DOHH2 (cell line): ENCODE data around the gene FLAD1.

Source experiments
- H3F3A ChIP-seq: fragments of 200-600 bp; sonication (generic), shearing (Covaris generic); 2 replicates; pipeline ENCODE4 v1.6.0; 2016; ENCODE audit warnings: antibody characterized with exemption, mild to moderate bottlenecking; ENCODE audit not compliant: control insufficient read depth, insufficient read depth
- H3K27ac ChIP-seq: fragments of 200-600 bp; sonication (generic); 2 replicates; pipeline ENCODE4 v1.5.1; 2014; ENCODE audit warnings: low read depth, mild to moderate bottlenecking, low read length, moderate library complexity
- H3K27me3 ChIP-seq: fragments of 200-600 bp; sonication (generic); 2 replicates; pipeline ENCODE4 v1.6.1; 2014; ENCODE audit warnings: mild to moderate bottlenecking, low read length, mixed read lengths; ENCODE audit not compliant: control insufficient read depth
- H3K36me3 ChIP-seq: fragments of 200-600 bp; sonication (generic); 2 replicates; pipeline ENCODE4 v1.6.1; 2014; ENCODE audit warnings: mild to moderate bottlenecking, low read length, moderate library complexity, mixed read lengths; ENCODE audit not compliant: control insufficient read depth
- H3K4me1 ChIP-seq: fragments of 200-600 bp; sonication (generic); 2 replicates; pipeline ENCODE4 v1.6.1; 2014; ENCODE audit warnings: mild to moderate bottlenecking, low read length, mixed read lengths; ENCODE audit not compliant: control insufficient read depth
- H3K4me2 ChIP-seq: fragments of 200-600 bp; sonication (generic); 2 replicates; pipeline ENCODE4 v1.6.0; 2014; ENCODE audit warnings: mild to moderate bottlenecking, low read length, moderate library complexity
- H3K4me3 ChIP-seq: fragments of 200-600 bp; sonication (generic); 2 replicates; pipeline ENCODE4 v1.5.1; 2014; ENCODE audit warnings: mild to moderate bottlenecking, low read length, mixed read lengths
- H3K79me2 ChIP-seq: fragments of 200-600 bp; sonication (generic); 2 replicates; pipeline ENCODE4 v1.6.1; 2014; ENCODE audit warnings: mild to moderate bottlenecking, low read length, mixed read lengths; ENCODE audit not compliant: control insufficient read depth
- H3K9me2 ChIP-seq: fragments of 200-600 bp; sonication (generic); replicated peaks from 2 replicates; pipeline ENCODE4 v1.6.1; 2014; ENCODE audit warnings: mild to moderate bottlenecking, low read length, mixed read lengths; ENCODE audit not compliant: control insufficient read depth
- H3K9me3 ChIP-seq: fragments of 200-600 bp; sonication (generic); 2 replicates; pipeline ENCODE4 v1.6.1; 2014; ENCODE audit warnings: antibody characterized with exemption, low read length, mixed read lengths; ENCODE audit not compliant: control insufficient read depth, insufficient read depth
- H4K20me1 ChIP-seq: fragments of 200-600 bp; sonication (generic); 2 replicates; pipeline ENCODE4 v1.6.0; 2014; ENCODE audit warnings: low read depth, mild to moderate bottlenecking, antibody characterized with exemption, low read length, moderate library complexity; ENCODE audit not compliant: control insufficient read depth, insufficient read depth
- EZH2phosphoT487 ChIP-seq: fragments of 200-600 bp; sonication (generic); IDR thresholded peaks from 2 replicates; pipeline ENCODE4 v1.6.1; 2017; ENCODE audit warnings: borderline replicate concordance, mild to moderate bottlenecking, antibody characterized with exemption, low read length, moderate library complexity, mixed read lengths
- TF ChIP-seq, protein P1 (sequence below): fragments of 200-600 bp; sonication (generic); IDR thresholded peaks from one replicate; pipeline ENCODE4 v1.5.1; 2014; ENCODE audit warnings: antibody characterized with exemption, mild to moderate bottlenecking, low read depth, low read length; ENCODE audit not compliant: poor library complexity, severe bottlenecking

FLAD1 gene

DNA sequence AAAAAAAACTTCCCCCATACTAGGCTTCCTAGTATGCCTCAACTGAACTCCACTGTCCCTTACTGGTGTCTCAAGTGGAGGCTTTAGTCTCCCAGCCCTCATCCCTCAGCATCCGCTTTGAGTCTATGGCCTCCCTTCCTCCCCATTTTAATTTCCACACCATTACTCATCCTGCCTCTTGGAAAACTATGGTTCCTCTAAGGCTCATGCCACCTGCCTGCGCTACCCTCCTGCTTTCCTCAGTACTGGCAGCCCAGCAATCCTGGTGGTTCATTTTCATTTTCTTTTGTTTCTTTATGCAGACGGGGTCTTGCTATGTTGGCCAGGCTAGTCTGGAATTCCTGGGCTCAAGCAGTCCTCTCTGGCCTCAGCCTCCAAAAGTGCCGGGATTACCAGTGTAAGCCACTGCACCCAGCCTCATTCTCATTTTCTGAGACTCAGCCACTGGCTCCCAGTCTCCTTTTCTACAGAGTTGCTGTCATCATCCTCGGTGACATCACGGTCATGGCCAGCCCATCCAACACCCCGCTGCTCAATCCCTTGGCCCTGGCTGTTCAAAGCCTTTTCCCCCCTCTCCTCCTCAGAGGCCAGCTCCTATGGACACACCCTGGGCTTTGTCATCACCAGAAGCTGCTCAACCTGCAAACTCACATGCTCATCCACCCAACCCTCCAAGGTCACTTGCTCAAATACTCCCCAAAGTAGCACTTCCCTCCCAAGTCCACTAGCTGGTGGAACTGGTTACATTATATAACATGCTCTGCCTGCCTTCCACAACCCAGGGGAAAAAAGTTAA is 44.3 kb upstream of the FLAD1 start:
- peaks cover 80% of the 10 kb centered on the region for H3K79me2 ChIP-seq
- H3K27me3 ChIP-seq = no peaks in the 10 kb centered on the region
- peaks cover 14% of the 10 kb centered on the region for H3K36me3 ChIP-seq
- no peaks in the 10 kb centered on the region for H3K9me2 ChIP-seq
- H4K20me1 ChIP-seq = no peaks in the 10 kb centered on the region
- no peak for TF ChIP-seq EZH2phosphoT487
- TF ChIP-seq, protein P1, sequence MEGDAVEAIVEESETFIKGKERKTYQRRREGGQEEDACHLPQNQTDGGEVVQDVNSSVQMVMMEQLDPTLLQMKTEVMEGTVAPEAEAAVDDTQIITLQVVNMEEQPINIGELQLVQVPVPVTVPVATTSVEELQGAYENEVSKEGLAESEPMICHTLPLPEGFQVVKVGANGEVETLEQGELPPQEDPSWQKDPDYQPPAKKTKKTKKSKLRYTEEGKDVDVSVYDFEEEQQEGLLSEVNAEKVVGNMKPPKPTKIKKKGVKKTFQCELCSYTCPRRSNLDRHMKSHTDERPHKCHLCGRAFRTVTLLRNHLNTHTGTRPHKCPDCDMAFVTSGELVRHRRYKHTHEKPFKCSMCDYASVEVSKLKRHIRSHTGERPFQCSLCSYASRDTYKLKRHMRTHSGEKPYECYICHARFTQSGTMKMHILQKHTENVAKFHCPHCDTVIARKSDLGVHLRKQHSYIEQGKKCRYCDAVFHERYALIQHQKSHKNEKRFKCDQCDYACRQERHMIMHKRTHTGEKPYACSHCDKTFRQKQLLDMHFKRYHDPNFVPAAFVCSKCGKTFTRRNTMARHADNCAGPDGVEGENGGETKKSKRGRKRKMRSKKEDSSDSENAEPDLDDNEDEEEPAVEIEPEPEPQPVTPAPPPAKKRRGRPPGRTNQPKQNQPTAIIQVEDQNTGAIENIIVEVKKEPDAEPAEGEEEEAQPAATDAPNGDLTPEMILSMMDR = no peak
- peak overlapping the region; percentile 97 for H3K27ac ChIP-seq
- H3K4me3 ChIP-seq = peak overlapping the region; percentile 89
- peaks cover 79% of the 10 kb centered on the region for H3K4me1 ChIP-seq
- H3F3A ChIP-seq = peaks cover 31% of the 10 kb centered on the region
- H3K4me2 ChIP-seq = peak overlapping the region; percentile 86
- no peaks in the 10 kb centered on the region for H3K9me3 ChIP-seq

GRCh38 chr1:154940213-154940560 is 43.0 kb upstream of the FLAD1 start:
- peaks cover 68% of the 10 kb centered on the region for H3K79me2 ChIP-seq

DNA sequence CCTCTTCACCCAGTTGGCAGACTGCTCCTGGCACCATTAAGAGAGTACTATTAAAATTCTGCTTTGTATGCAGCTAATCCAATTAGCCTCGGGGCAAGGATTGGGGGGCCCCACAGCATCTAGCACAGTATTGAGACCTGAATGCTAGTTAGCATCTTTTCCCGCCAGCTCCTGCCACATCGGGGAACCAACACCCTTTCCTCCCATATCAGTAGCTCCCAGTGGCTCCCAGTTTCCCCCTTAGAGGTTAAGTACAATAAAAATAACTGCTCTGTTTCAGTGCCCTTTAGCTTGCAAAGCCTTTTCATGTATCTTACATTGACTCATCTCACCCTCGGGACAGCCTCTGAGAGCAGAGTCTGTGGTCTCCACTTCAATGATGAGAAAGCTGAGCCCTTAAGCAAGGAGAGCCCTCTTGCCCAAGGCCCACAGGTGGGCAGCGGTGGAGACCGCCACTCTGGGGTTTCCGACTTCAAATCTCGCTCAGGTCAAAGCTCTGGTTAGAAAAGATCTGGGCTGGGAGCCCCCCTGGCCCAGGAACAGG is 42.4 kb upstream of the FLAD1 start:
- peaks cover 37% of the 10 kb centered on the region for H3F3A ChIP-seq
- H3K9me2 ChIP-seq = no peaks in the 10 kb centered on the region
- H3K9me3 ChIP-seq = no peaks in the 10 kb centered on the region
- TF ChIP-seq, protein P1 = no peak
- no peak for TF ChIP-seq EZH2phosphoT487
- H3K27ac ChIP-seq = peak overlapping the region; percentile 94
- H3K4me3 ChIP-seq = peak overlapping the region; percentile 83
- H3K27me3 ChIP-seq = no peaks in the 10 kb centered on the region
- H3K4me2 ChIP-seq = peak overlapping the region; percentile 86
- H3K4me1 ChIP-seq = peaks cover 90% of the 10 kb centered on the region
- H4K20me1 ChIP-seq = no peaks in the 10 kb centered on the region
- H3K36me3 ChIP-seq = peaks cover 27% of the 10 kb centered on the region
- H3K79me2 ChIP-seq = peaks cover 63% of the 10 kb centered on the region

More at GRCh38 chr1:154940213-154940560, 43.0 kb upstream of the FLAD1 start:
- Histone ChIP-seq H3K27ac (peak overlapping the region; percentile 94), H3K36me3 (peaks cover 23% of the 10 kb centered on the region), H3K4me1 (peaks cover 90% of the 10 kb centered on the region), H3K9me3 (no peaks in the 10 kb centered on the region), H3K27me3 (no peaks in the 10 kb centered on the region), H3F3A (peaks cover 37% of the 10 kb centered on the region), H4K20me1 (no peaks in the 10 kb centered on the region), H3K9me2 (no peaks in the 10 kb centered on the region), H3K4me3 (peak overlapping the region; percentile 83), H3K4me2 (peak overlapping the region; percentile 86)
- no peak for TF ChIP-seq EZH2phosphoT487
- TF ChIP-seq, protein P1 = no peak
